ENCODE data around the gene NUDC. TPM values are rescaled to one million over a fixed set of nuclear protein-coding genes. Genes with fewer than 3 reads are reported as not detected.

The NUDC gene
- total and polyA plus RNA-seq, 2 of the 13 experiments (the other 11 are each of a cell fraction or from before 2014, with no cell fraction given), result 34.7 to 104 TPM

- TF ChIP-seq ZNF746 (CRISPR knock-in tag; IDR thresholded peaks at IDR 0.05) (no peak), ZNF879 (CRISPR knock-in tag; IDR thresholded peaks at IDR 0.05) (no peak), CAMTA2 (CRISPR knock-in tag; IDR thresholded peaks at IDR 0.05; ENCODE audit: borderline replicate concordance) (no peak), ZEB1 (IDR thresholded peaks at IDR 0.05; ENCODE audit: insufficient replicate concordance, low read depth) (no peak), ZNF121 (CRISPR knock-in tag; IDR thresholded peaks at IDR 0.05) (no peak), CHCHD3 (CRISPR knock-in tag; IDR thresholded peaks at IDR 0.05) (no peak), DZIP1 (CRISPR knock-in tag; IDR thresholded peaks at IDR 0.05) (no peak), ZNF441 (CRISPR knock-in tag; IDR thresholded peaks at IDR 0.05; ENCODE audit: borderline replicate concordance) (no peak), ZNF605 (CRISPR knock-in tag; IDR thresholded peaks at IDR 0.05) (no peak), BCLAF1 (IDR thresholded peaks at IDR 0.05) (no peak), ZBTB46 (CRISPR knock-in tag; IDR thresholded peaks at IDR 0.05; ENCODE audit: borderline replicate concordance) (no peak)
These were observed 10.0 kb upstream of the NUDC start (continued) for GRCh38 chr1:26911399-26912146.

Measured in HepG2 (cell line).